ENCODE measurements around the gene DCANP1. TPM values are rescaled to one million over a fixed set of nuclear protein-coding genes. Genes with fewer than 3 reads are reported as not detected.

The DCANP1 gene
- polyA plus RNA-seq, 1 donor (not counting 4 experiments of a cell fraction or from before 2014, with no cell fraction given): not detected

DNA sequence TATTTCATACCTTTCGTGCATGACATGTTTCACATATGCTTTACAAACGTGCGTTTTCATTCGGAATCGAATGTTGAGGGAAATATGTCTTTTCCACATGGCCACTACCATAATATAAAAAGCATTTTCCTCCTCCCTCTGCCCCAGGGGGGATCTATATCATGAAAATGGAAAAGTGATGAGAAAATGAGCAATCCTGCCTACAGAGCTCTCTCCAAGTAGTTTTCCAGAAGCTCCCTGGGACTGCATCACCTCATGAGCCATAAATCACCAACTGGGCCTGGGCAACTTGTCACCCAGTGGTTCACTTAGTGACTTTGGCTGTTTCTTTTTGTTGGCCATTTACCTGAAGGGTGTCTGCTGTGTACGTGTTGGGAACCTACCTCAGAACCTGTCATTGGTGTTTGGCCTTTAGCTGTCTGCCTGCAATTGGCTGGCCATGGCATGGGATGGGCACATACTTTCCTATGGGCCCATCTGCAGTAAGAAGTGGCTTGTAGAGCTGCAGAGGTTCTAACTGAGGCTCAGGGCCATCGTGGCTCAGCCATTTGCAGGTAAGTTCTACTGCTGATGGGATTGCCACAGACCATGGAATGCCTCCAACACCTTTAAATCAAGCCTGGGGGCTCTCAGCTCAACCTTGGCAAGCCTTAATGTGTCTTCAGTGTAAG lies 14.5 kb upstream of the DCANP1 start:
- no peak overlapping the region for H2AFZ ChIP-seq (ENCODE audit: control insufficient read depth, low read length)
- no peak overlapping the region for H3K27ac ChIP-seq (ENCODE audit: control insufficient read depth, insufficient read depth, low read length)
- dilution Hi-C loops (cut with MboI; ENCODE audit: extremely low pct_ligation_motif_present, low sequenced_read_pairs): loop anchor here (5.0 to 25.0 kb wide), 3 partner anchors 91 to 376 kb away; partner anchors contain the start of gene SLC25A48
- H3K4me1 ChIP-seq (ENCODE audit: control insufficient read depth, extremely low read depth, insufficient read depth, low read length): peaks cover 4% of the 10 kb centered on the region
- H3K27me3 ChIP-seq (ENCODE audit: control insufficient read depth, extremely low read depth, insufficient read depth, low read length): peaks cover 20% of the 10 kb centered on the region
- DNase-seq (ENCODE audit: low read depth, low spot score) (no peak), FAIRE-seq (no peak)
- H3K4me2 ChIP-seq (ENCODE audit: control insufficient read depth, extremely low read depth, insufficient read depth, low read depth, low read length): no peak overlapping the region
- no peak overlapping the region for H3K9ac ChIP-seq (ENCODE audit: control insufficient read depth, extremely low read depth, insufficient read depth, low read length)
- no peaks in the 10 kb centered on the region for H4K20me1 ChIP-seq (ENCODE audit: control insufficient read depth, extremely low read depth, insufficient read depth, low read length)
- H3K9me1 ChIP-seq (ENCODE audit: control insufficient read depth, extremely low read depth, insufficient read depth, low read length): no peaks in the 10 kb centered on the region
- TF ChIP-seq, protein P1, sequence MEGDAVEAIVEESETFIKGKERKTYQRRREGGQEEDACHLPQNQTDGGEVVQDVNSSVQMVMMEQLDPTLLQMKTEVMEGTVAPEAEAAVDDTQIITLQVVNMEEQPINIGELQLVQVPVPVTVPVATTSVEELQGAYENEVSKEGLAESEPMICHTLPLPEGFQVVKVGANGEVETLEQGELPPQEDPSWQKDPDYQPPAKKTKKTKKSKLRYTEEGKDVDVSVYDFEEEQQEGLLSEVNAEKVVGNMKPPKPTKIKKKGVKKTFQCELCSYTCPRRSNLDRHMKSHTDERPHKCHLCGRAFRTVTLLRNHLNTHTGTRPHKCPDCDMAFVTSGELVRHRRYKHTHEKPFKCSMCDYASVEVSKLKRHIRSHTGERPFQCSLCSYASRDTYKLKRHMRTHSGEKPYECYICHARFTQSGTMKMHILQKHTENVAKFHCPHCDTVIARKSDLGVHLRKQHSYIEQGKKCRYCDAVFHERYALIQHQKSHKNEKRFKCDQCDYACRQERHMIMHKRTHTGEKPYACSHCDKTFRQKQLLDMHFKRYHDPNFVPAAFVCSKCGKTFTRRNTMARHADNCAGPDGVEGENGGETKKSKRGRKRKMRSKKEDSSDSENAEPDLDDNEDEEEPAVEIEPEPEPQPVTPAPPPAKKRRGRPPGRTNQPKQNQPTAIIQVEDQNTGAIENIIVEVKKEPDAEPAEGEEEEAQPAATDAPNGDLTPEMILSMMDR (optimal IDR thresholded peaks at IDR 0.05 in 1 of 3, IDR thresholded peaks at IDR 0.05 in 1 of 3, conservative IDR thresholded peaks at IDR 0.05 in 1 of 3; ENCODE audit: extremely low read depth in 1 of 3, insufficient read depth in 2 of 3, low read length in 3 of 3): no peak
- TF ChIP-seq EZH2 (IDR thresholded peaks at IDR 0.05; ENCODE audit: low read length): no peak
- H3K9me3 ChIP-seq (ENCODE audit: control insufficient read depth, low read depth, low read length): no peaks in the 10 kb centered on the region
- H3K4me3 ChIP-seq (ENCODE audit: control insufficient read depth in 2 of 3, extremely low read depth in 1 of 3, insufficient read depth in 2 of 3, low read depth in 1 of 3, low read length in 3 of 3): no peak overlapping the region
- H3K36me3 ChIP-seq (ENCODE audit: control insufficient read depth in 2 of 2, extremely low read depth in 1 of 2, insufficient read depth in 2 of 2, low read length in 2 of 2): no peaks in the 10 kb centered on the region
- H3K79me2 ChIP-seq (ENCODE audit: control insufficient read depth, insufficient read depth, low read length): no peaks in the 10 kb centered on the region

DNA sequence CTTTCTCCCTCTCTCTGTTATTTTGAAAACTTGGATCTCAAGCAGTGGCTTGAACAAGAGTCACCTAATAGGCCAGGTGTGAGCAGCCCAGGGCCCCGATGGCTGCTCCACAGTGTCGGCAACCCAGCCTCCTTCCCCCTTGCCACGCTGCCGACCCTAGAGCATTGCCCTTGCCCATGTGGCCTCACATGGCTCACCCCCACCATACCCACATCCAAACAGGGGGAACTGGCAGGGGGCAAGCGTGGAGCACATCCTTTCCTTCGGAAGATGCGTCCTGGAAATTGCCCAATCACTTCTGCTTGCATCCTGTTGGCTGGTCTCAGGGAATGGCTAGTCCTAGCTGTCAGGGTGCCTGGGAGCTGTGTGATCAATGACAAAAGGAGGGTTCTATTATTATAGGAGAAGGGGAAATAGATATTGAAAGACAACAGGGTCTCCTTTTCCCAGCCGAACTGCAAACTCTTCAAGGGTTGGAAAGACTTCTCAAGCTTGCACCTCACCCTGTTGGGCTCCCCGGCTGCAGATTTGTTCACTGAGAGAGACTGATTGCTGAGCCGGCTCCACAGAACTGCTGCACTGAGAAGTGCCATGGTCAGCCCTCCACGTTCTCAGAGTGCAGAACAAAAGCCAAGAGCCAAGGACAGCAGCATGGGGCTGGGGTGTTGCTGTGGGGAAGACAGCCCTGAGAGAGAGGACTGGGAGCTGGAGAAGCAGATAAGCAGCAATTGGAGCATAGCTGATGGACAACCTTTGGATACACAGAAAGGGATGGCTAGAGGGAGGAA lies 13.3 kb upstream of the DCANP1 start:
- Histone ChIP-seq H3K27me3 (ENCODE audit: control insufficient read depth, extremely low read depth, insufficient read depth, low read length) (peaks cover 22% of the 10 kb centered on the region), H3K4me3 (ENCODE audit: control insufficient read depth in 2 of 3, extremely low read depth in 1 of 3, insufficient read depth in 2 of 3, low read depth in 1 of 3, low read length in 3 of 3) (no peak overlapping the region), H2AFZ (ENCODE audit: control insufficient read depth, low read length) (no peak overlapping the region), H3K36me3 (ENCODE audit: control insufficient read depth in 2 of 2, extremely low read depth in 1 of 2, insufficient read depth in 2 of 2, low read length in 2 of 2) (no peaks in the 10 kb centered on the region), H3K79me2 (ENCODE audit: control insufficient read depth, insufficient read depth, low read length) (no peaks in the 10 kb centered on the region), H3K9ac (ENCODE audit: control insufficient read depth, extremely low read depth, insufficient read depth, low read length) (no peak overlapping the region), H3K27ac (ENCODE audit: control insufficient read depth, insufficient read depth, low read length) (no peak overlapping the region), H3K4me2 (ENCODE audit: control insufficient read depth, extremely low read depth, insufficient read depth, low read depth, low read length) (no peak overlapping the region), H4K20me1 (ENCODE audit: control insufficient read depth, extremely low read depth, insufficient read depth, low read length) (no peaks in the 10 kb centered on the region), H3K9me1 (ENCODE audit: control insufficient read depth, extremely low read depth, insufficient read depth, low read length) (no peaks in the 10 kb centered on the region), H3K9me3 (ENCODE audit: control insufficient read depth, low read depth, low read length) (no peaks in the 10 kb centered on the region), H3K4me1 (ENCODE audit: control insufficient read depth, extremely low read depth, insufficient read depth, low read length) (peaks cover 4% of the 10 kb centered on the region)
- FAIRE-seq: no peak
- no peak for TF ChIP-seq EZH2 (IDR thresholded peaks at IDR 0.05; ENCODE audit: low read length)
- DNase-seq (ENCODE audit: low read depth, low spot score): no peak
- dilution Hi-C loops (cut with MboI; ENCODE audit: extremely low pct_ligation_motif_present, low sequenced_read_pairs): loop anchor here (5.0 to 25.0 kb wide), 3 partner anchors 92 to 377 kb away; partner anchors contain the start of gene SLC25A48

Data from keratinocyte (primary cell).